IPS-NIHi11 (cell line): ENCODE data around the gene MFN1.

Experiments used
- DNase-seq: peaks from one replicate; pipeline ENCODE4 v3.0.0; 2012; ENCODE audit warnings: mixed read lengths, low spot score

MFN1 gene

GRCh38 chr3:179430277-179430870 is 82.9 kb downstream of the MFN1 start:
- DNase-seq = no peak

DNA sequence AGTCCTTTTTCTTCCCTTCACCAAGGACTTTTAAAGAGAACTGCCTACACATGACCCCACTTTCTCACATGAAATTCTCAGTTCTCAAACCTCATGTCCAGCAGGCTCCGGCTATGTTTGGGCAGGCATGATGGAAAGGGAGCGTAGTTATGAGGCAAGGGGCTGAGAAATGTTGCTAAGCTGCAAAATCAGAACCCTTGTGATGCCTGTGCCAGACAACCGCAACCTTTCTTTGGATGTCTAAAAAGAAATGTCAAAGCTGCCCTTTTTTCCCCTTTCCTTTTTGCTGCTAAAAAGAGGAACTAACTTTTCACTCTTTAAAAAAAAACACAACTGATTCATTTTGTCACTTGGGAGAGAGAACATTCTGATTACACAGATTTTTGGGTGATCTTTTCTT is 84.5 kb downstream of the MFN1 start:
- no peak for DNase-seq

GRCh38 chr3:179432451-179432850 is 84.9 kb downstream of the MFN1 start:
- no peak for DNase-seq

GRCh38 chr3:179436517-179436916 is 89.0 kb downstream of the MFN1 start:
- no peak for DNase-seq

DNA sequence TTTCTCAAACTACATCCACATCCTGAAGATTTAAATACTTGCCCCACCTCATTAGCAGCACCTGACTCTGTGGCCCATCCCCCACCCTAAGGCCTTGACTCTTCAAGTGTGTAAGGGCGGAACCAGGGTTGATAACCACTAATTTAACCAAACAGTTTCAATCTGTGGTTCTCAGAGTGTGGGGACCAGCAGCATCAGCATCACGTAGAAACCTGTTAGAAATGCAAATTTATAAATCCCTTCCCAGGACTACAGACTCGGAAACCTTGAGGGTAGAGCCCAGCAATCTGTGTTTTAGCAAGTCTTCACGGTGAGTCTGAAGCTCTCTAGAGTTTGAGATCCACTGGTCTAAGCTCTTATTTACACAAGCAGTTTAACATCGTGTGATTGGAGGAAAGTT is 91.3 kb downstream of the MFN1 start:
- DNase-seq = no peak
